HG03135 (cell line): ENCODE results near the gene P2RY11.

ENCODE experiments used
- ATAC-seq: cut with Tn5 transposase; IDR thresholded peaks from one replicate; pipeline ENCODE4 v1.9.1; 2021; ENCODE audit warnings: mild to moderate bottlenecking, moderate library complexity; ENCODE audit not compliant: unreplicated experiment

P2RY11 gene

DNA sequence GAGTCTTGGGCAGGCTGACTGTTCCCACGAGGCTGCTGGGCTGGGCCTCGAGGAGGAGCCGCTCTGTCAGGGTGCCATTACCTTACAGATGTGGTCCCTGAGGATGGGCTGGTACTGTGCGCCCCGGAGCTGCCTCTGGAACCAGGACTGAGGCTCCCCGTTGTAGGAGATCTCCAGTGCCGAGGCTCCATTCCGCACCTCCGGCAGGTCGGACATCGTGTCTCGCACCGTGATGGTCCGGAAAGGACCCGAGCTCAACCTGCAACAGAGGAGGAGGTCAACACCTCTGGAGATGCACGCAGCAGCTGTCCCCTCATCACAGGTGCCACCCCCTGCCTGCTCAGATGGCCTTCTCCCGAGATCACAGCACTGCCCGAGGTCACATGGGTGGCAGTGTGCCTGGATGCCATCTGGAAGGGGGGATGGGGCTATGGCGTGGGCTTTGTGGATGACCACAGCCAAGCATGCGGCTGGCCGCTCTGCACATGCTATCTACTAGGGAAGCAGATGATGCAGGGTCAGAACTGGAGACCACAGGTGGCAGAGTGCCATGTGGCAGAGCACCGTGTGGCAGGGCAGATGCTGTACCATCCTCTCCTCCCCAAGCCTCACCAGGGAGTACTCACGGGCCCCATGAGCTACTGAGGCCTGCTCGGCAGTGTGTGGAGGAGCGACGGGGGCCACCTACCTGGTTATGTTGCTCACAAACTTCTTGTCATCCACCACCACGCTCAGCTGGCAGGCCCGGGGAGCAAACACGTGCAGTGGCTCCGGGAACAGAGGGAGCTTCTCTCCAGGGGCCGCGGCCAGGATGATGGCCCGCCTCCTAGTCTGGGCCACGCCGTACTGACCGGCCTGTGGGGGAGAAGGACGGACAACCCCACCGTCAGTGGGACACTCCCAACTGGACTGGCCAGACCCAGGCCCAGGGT is 26.5 kb downstream of the P2RY11 start:
- no peak for ATAC-seq

DNA sequence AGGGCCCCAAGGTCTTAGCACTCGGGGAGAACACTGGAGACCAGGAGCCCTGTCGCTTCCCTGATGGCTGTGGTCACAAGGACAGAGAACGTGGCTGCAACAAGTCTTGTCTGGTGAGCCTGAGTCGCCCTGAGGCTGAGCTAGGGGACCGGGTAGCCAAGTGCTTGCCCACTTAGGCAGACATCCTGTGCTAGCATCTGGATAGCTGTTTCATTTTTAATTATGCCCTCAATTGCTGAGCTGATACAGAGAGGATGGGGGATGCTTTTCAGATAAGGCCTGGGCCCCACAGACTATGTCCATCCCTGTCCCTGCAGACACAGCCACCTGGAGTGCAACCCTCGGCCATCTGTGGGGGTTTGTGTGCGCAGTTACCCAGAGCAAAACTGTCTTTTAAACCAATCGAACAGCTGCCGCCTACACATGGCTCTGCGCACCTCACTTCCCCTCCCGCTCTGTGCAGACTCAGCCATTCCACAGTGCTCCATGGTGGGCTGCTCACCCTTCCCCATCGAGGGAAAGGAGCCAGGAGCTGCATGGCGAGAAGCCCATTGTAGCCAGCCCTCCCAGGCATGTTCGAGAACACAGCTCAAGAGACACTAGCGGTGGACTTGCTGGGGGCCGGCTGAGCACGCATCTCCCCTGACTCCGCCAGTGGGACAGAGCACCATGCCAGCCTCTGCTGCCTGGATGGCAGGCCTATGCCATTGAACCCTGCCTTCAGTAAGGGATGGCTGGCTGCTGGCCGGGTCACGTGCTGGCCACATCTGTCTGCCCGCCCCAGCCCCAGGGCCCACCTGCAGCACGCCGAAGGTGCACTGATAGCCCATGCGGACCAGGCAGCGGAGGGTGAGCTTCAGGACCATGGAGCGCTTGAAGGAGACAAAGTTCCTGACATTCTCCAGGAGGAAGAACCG is 27.6 kb downstream of the P2RY11 start:
- no peak for ATAC-seq

DNA sequence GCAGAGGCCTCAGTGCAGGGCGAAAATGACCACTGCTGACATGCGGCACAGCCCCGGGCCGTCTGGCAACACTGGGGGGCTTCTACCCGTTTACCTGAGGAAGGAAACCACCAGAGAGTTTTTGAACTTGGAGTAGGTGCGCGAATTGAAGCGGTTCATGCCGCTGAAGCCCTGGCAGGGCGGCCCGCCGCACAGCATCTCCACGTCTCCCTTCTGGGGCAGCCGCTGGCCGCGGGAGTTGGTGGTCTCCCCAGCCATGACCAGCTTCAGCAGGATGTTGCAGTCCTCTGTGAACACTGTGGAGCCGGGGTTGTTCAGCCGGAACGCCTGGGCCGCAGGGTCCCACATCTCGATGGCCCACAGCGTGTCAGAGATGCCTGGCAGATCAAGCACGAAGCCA is 28.5 kb downstream of the P2RY11 start:
- ATAC-seq, result no peak

DNA sequence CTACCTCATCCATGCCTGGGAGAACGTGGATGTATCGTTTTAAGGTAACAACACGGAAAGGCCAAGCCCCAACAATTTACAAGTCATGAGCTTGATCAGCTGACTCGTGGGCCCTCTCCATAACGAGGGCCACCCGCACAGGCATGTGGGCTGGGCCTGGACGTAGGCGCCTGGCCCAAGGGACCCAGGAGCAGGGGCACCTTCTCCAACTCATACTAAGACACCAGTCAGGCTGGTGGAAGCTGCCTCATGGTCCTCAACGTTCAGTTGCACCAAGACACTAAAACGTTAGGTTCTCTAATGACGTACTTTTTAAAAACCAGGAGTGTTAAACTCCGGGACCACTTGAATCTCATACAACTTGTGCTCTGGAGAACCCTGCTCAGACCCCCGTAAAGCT is 30.0 kb downstream of the P2RY11 start:
- ATAC-seq, result no peak

DNA sequence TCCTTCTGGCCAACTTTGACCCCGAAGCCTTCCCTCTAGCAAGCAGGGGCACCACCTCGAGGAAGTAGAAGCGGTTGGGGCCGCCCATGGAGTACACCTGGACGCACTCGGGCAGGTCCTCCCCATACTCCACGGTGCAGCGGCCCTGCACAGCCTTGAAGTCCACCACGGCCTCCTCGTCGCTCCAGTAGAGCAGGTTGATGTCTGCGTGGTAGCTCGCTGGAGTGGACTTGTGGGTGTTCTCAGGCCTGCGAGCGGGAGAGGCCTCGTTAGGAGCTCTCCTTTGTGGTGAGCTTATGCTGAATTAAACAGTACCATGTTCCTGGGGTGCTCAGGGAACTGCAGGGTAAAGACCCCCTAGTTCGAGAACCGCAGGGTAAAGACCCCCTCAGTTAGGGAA is 30.5 kb downstream of the P2RY11 start:
- ATAC-seq, result no peak

DNA sequence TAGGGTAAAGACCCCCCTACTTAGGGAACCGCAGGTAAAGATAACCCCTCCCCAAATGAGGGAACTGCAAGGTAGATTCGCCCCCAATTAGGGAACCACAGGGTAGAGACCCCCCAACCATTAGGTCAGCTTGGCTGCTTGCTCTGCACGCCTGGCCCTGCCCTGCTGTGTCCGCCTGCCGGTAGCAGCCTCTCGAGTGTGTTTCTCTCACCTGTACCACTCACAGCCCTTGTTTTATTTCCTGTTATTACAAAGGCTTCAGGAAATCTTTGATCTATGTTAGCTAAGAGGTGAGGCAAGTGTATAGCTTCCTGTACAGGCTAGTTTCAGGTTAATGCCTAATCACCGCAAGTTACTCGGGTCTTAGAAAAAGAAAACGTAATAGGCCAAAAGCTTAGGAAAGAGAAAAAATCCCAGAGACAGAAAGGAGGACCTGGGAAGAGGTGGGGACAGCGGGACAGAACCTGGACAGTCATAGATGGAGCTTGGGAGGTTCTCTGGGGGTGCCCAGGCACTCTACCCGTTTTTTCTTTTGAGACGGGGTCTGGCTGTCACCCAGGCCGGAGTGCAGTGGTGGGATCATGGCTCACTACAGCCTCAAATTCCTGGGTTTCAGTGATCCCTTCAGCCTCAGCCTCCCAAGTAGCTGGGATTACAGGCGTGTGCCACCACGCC is 31.3 kb downstream of the P2RY11 start:
- no peak for ATAC-seq

DNA sequence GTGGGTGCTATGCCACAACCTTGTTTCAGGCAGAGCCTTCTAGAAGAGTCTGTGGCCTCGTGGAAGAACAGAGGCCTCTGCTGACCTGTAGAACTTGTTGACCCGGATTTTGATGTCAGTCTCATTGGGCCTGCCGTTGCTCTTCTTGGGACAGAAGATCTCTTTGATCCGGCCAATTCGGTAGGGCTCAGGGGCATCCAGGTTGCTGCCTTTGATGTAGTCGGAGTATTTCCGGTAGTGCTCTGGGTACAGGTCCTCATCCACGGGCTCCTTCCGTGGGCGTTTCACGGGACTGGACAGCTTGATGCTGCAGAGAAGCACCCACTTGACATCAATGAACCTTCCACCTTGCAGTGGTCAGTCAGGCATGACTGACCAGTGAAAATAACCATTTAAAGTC is 32.2 kb downstream of the P2RY11 start:
- no peak for ATAC-seq

DNA sequence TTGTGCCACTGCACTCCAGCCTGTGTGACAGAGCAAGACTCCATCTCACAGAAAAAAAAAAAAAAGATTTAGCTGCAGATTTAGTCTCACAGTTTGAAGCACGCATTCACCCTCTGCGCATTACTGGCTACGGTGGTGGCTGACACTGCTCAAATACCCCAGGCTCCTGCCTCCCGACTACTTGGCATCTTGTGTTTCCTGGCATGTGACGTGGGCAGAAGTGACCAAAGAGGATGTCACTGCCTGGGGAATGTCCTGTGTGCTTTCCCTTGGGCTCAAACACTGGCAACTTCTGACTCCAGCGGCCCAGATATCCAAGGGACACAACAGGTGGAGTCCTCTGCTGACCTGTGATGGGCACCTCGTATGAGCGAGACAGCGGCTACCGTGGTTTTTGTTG is 32.9 kb downstream of the P2RY11 start:
- ATAC-seq, result no peak

DNA sequence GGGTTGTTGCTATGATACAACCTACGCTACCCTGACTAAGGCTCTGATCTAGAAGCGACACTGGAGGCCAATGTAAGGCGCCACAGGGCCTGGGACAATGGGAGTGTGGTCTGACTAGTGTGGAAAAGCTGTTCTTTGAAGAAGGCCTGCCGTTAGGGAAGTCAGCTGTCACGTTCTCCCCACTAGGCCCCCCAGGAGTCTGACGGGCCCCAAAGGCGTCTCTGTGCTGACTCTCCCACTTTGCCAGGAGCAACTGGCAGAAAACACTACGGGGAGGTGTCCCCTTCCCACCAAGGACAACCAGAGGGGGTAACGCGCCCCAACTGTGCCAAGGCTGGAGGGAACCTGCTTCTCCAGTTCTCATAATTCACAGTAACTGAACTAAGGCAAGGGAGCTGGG is 33.5 kb downstream of the P2RY11 start:
- no peak for ATAC-seq

DNA sequence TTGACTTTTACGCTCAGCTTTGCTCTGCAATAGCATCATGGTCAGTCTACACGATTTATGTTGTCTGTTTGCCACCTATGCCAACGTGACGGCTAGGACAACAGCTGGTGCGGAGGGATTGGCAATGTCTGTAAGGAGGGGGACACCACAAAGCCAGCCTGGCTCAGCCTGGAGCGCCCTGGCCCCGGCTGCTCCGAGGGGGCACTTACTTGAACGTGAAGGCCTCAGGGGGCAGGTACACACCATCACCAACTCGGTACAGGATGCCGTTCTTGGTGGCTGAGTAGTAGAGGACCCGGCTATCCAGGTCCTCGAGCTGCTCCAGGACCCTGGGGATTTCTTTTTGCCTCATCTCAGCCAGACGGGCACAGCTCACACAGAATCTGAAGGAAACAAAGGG is 34.6 kb downstream of the P2RY11 start:
- ATAC-seq, result no peak

DNA sequence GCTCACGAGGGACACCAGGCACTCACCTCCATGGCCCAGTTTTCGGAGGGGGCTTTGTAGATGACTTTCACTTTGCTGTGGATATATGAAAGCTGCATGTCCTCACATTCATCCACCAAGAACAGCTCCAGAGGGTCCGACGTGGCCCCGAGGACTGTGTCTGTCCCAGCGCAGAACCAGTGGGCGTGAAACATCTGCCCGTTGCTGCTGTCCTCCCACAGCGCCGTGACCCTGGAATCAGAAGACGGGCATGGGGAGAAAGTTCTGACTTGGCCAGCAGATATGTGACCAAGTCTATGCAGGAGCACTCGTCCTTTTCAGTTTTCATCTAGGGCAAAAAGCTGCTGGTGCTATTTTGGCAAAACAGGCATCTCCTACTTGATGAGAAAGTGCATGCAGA is 37.9 kb downstream of the P2RY11 start:
- ATAC-seq, result no peak

DNA sequence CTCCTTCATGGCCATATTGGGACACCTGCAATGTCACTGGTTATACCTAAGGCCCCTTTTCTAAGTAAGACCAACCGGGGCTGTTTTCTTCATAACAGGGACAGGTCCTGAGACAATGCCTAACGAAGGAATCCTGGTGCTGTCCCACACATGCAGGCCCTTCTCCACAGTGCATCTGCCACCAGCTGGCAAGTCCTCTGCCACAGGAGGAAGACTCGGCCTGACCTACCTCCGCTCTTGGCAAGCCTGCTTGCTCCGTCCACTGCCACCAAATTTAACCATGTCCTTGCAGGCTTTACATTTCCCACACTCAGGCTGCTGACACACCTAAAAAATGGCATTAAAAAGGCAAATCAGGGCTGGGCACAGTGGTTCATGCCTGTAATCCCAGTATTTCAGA is 40.0 kb downstream of the P2RY11 start:
- ATAC-seq, result no peak

DNA sequence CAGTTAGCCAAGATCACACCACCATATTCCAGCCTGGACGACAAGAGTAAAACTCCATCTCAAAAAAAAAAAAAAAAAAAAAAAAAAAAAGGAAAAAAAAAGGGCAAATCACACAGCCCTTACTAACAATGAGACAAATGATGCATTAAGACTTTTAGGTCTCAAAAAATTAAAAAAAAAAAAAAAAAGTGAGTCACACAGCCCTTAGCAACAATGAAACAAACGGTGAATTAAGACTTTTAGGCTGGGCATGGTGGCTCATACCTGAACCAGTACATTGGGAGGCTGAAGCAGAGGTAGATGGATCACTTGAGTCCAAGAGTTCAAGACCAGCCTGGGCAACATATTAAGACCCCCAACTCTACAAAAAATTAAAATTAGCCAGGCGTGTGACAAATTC is 40.6 kb downstream of the P2RY11 start:
- ATAC-seq, result no peak

DNA sequence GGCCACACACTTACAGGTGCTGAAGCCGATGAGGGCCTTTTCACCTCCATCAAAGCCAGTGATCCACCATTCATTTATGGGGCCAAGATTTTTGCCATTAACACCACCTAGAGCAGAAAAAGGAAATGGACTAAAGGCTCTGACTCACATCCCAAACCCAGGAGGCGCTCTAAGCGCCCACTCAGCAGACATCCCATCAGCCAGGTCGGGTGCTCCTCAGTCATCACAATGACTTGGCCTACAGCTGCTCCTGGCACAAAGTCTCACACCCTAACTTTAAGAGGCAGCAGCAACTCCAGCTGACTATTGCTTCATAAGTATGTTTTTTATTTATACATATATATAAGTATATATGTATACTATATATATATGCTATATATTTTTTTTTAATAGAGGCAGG is 44.3 kb downstream of the P2RY11 start:
- ATAC-seq, result no peak

DNA sequence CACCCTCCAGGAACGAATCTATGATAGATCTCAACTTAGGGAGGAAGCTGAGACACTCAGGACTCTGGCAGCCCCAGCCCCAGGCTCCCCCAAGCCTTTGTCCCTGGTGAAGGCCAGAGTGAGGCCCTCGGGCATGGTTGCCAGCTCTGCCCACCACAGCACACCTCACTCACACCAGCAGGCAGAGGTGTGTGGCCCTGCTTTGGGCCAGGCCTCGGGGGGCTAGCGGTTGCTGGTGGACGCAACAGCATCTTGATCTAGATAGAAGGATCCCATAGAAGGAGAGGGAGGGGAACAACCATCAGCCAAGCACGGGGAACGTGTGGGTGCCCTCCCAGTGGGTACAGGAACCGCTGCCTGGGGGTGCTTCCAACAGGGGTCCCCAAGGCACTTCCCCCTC is 46.6 kb downstream of the P2RY11 start:
- no peak for ATAC-seq

DNA sequence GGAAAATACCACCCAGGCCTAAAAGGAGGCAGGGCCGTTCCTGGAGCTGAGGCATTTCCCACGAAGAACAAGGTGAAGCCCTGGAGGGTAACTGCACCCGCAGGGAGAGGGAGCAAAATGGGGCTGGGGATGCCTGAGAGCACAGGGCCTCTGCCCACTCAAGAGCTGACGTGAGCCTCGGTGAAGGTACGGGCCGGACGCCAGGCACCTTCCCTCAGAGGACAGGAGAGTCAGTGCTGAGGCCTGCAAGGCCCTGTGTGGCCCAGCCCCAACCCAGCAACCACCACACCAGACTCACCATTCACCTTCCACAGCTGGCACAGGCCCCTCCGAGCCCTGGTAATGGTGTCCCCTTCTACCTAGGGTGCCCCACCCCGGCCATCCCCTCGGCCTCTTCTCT is 47.0 kb downstream of the P2RY11 start:
- ATAC-seq, result no peak

DNA sequence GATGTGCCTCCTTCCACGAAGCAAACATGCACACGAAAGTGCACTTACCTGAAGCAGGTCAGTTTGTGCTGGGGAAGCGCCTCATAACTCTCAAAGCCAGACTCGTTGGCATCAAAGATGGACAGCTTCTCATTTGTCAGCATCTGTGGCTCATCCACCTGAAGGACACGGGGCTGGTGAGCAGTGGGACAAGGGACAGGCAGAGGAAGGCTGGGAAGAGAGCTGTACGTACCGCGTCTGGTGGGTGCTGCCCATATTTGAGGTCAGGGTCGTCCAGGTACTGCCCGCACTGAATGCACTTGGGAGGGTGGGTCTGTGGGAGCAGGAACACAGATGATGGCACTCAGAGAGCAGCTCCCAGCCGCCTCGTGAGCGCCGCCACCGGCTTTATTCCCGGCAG is 48.1 kb downstream of the P2RY11 start:
- ATAC-seq, result no peak

DNA sequence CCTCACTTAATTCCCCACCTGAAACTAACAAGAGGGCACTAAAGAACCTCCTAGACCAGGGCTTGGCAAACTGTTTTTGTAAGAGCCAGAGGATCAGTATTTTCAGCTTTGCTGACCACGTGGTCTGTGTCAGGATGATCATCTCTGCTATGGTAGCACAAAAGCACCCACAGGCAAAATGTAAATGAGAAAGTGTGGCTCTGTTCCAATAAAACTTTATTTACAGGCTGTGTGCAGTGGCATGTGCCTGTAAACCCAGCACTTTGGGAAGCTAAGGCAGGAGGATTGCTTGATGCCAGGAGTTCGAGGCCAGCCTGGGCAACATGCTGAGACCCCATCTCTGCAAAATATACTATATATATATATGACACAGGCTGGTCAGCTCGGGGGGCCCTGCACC is 52.0 kb downstream of the P2RY11 start:
- ATAC-seq, result no peak
